ENCODE data around the gene BCL6.
"Not testable (repeated sequence)": the region's sequence is repeated elsewhere in the genome, so short reads cannot be mapped to it uniquely, and the experiment has no call there.

The BCL6 gene

DNA sequence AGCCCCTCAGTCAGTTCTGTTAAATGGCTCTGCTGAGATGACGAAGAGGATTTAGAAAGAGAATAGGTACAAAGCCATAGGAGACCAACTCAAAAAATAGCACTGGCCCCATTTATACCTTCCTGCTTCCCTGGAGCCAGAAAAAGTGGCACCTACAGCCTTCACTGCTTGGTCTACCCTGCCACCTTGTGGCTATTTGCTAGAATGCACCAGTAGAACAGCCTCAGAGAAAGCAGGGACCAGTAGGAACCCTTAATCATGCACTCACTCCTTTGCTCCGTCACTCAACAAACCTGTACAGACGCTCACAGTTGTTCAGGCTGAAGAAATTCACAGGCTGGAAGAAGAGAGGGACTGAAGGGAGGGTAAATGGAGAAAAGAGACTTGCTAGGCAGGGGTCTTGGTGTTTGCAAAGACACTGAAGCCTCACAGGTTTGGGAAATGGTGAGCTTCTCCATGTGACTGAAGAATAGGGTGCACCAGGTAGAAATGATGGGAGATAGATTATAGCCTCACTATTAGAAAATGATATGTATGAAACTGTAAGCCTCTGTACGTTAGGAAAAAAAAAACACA lies 30.8 kb downstream of the BCL6 start:
- peak; percentile 72 for DNase-seq (ENCODE audit: low spot score)

DNA sequence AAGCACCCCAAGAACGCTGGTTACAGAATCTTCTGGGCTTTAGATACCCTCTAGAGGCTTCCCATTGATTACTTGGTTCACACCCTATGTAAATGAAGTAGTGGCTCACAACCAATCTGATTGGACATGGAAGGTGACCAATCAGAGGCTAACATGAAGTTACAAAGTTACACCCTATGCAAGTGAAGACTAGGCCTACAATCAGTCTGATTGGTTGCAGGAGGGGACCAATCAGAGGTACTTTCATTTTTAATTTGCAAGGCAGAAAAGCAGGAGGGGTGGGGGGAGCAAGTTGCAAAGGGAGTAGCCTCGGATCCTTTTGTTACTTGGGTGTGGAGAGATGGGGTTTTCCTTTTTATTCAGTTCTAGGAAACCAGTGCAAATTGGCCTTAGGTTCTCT lies 31.8 kb downstream of the BCL6 start:
- DNase-seq (ENCODE audit: low spot score), result peak; percentile 44

DNA sequence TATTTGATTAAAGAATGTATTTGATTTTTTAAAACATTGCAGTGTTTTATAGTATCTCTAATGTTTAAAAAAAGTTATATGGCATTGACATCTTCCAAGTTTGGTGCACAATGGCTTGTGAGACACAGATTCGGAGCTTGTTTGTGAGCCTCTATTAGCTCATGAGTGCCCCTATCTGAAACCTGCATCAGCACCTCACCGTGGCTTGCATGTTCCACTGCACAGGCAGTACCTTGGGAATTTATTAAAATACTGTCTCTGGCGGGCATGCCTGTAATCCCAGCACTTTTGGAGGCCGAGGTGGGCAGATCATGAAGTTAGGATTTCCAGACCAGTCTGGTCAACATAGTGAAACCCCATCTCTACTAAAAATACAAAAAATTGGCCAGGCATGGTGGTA lies 36.1 kb downstream of the BCL6 start:
- peak; percentile 19 for DNase-seq (ENCODE audit: low spot score)

DNA sequence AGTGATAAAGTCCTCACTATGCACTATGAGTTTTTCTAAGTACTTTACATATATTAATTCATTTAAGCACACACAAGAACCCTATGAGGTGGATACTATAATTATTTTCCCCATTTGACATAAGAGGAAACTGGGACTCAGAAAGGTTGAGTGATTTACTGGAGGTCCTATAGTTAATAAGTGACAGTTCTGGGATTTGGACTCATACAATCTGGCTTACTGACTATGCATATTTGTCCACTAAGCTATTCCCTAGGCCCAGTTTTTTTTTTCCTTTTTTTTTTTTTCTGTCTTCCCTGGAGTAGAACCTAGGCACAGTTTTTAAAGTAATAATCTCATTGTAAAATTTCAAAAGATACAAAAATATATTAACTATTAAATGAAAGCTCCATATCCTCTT lies 36.6 kb downstream of the BCL6 start:
- no peak for DNase-seq (ENCODE audit: low spot score)

DNA sequence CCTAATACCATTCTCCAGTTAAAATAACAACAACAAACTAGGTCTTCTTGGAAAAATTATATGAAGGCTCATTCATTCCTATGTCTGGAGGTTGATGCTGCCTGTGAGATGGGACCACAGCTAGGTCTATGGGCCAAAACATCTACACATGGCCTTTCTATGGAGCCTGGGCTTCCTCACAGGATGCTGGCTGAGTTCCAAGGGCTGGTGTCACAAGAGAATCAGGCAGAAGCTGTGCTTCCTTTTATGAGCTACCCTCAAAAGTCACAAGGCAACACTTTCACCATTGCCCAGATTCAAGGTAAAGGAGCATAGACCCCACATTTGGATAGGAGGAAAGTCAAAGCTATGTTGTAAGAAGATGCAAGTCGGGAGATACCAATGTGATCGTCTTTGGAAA lies 38.3 kb downstream of the BCL6 start:
- no peak for DNase-seq (ENCODE audit: low spot score)

DNA sequence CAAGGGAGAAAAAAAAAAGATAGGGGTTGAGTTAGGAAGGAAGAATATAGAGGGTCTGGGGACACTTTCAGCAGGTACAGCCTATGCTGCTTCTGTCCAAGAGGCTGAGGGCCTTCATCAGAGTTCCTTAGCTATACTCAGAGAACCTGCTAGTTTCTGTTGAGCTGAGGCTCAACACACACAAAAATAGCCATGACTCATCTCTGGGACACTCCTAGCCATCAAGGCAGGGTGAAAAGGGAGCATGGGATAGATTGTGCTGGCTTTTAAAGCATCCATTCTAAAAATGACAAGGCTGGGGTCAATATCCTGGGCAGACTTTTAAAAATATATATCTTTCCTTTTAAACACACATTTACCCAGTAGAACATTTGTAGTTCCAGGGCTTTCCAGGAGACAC lies 40.1 kb downstream of the BCL6 start:
- no peak for DNase-seq (ENCODE audit: low spot score)

DNA sequence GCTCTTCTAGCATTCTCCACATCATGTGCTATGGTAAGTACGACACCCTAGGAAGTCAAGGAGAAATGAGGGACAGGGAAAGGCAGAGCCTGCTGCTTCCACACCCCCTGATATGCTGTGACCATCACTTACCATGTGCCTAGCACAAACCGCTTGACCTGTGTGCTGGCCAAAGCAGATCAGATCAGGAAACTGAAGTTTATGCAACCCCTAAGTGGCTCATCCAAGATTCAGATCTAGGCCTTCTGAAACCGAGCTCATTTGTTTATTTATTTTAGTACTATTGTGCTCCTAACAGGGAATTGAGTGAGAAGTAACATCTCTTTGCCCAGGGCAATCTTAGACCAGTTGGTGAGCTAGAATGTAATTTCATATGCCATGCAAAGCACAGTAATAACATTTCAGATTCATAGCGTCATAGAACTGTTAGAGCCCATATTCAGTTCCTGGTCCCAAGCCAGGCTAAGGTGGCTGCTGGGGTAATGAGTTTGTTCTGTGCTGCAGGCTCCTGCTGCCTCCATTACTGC lies 42.7 kb downstream of the BCL6 start, which contains the start of gene RTP2:
TSS of gene RTP2 (minus strand) at position 51 of the 527 bp plus-strand sequence. CDS start 429 bp downstream, outside the sequence.
- no peak for DNase-seq (ENCODE audit: low spot score)

DNA sequence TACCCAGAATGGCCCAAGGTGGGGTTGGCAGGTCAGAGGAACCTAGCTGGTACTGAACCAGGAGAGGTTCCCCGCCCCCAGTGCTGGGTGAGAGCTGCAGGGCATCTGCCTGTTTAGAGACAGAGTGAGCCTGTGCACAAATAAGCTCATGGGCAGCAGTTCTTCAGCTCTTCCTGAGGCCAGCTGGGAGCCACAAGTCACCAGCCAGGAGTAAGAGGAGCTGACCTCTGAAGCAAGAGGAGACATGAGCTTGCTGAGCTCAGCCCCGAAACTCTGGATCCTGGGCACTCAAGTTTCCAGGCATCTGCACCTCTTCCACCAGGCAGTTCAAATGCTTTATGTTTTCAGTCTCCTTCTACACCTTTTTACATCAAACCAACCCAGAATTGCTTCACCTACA lies 45.0 kb downstream of the BCL6 start:
- DNase-seq (ENCODE audit: low spot score), result no peak

DNA sequence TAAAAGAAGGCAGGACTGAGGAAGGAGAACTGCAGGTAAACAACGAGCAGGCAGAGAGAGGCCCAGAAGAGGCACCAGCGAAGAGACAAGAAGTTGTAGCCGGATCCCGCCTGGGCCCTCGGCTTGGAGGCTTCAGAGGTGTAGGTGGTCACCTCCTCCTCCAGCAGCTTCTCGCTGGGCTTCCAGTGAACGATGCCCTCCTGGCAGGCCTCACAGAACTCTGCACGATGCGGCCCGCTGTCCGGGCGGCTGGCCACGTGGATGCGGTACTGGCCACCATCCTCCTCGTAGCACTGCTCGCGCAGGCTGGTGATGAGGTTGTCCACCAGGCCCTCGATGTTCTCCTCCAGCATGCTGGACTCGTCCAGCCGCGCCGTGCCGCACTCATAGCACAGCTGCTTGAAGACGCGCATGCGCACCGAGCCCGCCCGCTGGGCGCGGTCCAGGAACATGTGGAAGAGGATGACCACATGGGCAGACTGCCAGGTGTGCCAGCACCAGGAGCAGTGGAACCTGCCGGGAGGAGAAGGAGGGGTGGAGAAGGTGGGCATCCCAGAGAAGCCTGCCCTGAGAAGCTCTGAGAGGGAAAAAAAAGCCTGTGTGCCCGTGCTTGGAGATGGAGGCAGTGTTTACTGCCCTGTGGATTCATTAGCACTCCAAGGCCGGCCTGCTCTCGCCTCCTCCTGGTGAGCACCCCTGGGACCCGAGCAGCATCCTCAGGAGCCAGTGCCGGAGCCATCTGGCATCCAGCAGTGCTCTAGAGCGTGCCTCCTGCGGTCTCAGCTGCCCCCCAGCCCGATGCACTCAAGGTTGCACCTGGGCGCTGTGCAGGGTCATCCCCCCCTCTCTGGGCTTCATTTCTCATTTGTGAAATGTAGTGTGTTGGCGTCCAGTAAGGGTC lies 46.5 kb downstream of the BCL6 start:
- DNase-seq (ENCODE audit: low spot score), result no peak

DNA sequence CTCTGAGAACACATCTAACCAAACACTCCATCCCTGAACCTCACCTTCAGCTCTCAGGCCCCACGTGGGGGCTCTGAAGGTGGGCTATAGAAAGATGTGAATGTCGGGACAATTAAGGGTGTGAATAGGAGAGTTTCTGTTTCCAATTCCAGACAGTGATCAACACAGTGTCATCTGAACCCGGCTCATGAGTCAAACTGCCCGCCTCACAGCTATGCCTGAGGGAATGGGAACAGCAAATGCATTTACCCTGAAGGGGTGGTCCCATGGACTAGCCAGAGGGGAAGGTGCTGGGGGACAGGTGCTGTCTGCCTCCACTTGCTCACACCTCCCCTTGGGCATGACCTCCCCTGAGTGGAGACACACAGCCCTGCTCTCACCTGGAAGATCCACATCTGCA lies 49.2 kb downstream of the BCL6 start:
- no peak for DNase-seq (ENCODE audit: low spot score)

DNA sequence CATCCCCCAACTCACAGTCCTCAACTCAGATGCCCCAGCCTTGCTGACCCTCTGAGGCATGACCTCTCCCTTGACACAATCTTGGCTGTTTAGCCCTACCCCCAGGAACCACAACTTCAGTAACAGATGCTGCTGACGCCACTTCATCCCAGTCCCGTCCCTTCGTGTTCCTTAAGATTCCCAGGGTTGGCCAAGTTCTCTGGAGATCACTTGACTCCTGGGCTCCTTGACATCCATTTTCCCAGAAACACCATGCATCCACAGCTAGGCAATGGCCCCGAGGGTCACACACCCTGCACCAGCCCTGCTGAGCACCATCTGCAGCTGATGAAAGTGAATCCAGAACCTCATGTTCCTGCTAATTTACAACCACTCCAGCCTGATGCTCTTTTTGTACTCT lies 49.8 kb downstream of the BCL6 start:
- no peak for DNase-seq (ENCODE audit: low spot score)

DNA sequence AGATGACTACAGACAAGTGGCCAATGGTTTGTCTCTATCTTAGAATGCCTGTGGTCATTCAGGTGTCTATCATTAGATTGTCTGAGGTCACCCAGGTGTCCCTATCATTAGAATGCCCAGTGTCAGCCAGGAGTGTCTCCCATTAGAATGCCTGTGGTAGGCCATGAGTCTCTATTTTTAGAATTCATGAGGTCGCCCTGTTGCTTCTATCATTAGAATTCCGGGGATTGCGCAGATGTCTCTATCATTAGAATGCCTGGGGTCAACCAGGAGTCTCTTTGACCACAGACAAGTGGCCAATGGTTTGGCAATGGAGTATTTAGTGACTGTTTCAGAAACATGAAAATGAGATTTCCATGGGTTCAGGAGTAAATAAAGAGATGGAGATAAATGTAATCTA lies 50.5 kb downstream of the BCL6 start:
- DNase-seq (ENCODE audit: low spot score), result no peak

DNA sequence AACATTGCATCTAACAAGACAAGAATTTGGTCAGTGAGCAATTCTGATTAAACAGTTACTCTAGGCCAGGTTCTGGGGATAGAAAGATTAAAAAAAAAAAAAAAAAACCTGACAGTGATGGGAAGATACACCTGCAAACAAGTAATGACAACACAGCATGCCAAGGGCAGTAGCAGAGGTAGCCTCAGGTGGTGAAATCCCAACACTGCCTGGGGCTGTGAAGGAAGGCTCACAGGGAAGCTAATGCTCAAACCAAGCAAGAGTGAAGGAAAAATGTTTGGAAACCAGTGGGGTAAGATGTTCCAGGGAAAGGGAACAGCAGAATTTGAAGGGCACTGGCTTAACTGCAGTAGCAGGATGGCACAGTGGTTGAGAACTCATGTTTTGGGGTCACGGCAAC lies 51.8 kb downstream of the BCL6 start:
- DNase-seq (ENCODE audit: low spot score), result no peak

DNA sequence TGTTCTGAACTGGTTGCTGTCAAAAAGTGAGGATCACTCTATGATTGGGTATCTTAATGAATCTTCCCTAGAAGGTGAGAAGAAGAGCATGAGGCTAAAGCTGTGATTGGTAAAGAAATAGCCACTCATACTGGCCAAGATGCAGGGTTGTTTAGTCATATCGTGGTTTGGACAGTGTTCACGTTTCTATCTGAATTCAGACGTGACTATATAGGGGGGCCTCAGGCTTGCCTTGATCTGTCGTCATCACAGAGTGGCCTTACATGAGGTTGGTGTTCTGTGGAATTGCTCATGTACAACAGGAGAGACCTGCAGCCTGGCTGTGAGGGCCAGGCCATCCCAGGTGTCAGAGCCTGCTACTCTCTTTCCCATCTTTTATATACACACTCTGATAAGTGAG lies 55.3 kb downstream of the BCL6 start:
- peak; percentile 46 for DNase-seq (ENCODE audit: low spot score)

DNA sequence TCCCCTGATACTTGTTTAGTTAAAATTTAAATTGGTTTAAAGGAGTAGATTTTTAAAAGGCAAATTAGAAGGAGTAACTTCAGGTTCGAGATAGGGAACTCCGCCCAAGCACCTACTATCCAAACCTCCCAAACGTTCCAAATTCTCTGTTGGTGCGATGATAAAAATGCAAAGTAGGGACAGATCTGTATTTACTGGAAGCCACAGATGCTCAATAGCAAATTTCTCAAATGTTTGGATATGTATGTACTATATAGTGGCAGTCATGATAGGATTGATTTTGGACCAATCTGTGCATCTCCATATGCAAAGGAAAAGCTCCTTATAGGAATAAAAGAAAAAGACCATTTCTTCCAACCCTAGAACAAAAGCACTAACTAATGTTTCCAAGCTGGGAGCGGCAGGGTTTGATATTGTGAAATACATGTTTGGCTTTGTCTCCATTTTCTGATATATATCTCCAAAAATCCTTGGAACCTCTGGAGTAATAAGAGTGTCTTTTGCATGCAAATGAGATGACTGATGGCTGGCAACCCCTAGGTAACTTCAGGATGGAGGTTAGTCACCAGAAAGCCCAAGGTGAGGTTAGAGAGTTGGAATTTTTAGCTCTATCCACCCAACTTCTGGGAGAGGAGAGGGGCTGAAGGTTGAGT lies 58.5 kb downstream of the BCL6 start:
- DNase-seq (ENCODE audit: low spot score), result no peak

DNA sequence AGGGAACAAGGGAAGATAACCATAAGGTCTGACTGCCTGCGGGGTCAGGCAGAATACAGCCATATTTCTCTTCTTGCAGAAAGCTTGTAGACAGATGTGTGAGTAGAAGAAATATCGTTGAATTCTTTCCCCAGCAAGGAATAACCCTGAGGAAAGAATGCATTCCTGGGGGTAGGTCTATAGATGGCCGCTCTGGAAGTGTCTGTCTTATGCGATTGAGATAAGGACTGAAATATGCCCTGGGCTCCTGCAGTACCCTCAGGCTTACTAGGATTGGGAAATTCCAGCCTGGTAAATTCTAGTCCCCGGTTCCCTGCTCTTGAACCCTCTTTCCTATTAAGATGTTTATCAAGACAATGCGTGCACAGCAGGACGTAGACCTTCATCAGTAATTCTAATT lies 59.3 kb downstream of the BCL6 start:
- no peak for DNase-seq (ENCODE audit: low spot score)

DNA sequence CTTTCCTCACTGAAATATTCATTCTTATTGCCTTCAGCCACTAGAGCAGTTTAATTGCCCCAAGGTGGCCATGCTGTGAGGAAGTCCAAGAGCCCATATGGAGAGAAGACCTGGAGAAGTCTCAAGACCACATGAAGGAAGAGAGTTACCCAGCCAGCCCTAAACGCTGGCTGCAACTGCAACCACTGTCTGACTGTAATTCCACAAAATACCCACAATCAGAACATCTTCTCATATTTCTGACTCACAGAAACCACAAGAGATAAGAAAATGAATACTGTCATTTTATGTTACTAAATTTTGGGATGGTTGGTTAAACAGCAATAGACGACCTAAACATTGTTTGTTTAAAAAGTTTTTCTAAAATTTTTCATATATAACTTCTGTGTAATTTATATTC lies 60.4 kb downstream of the BCL6 start:
- DNase-seq (ENCODE audit: low spot score), result no peak

DNA sequence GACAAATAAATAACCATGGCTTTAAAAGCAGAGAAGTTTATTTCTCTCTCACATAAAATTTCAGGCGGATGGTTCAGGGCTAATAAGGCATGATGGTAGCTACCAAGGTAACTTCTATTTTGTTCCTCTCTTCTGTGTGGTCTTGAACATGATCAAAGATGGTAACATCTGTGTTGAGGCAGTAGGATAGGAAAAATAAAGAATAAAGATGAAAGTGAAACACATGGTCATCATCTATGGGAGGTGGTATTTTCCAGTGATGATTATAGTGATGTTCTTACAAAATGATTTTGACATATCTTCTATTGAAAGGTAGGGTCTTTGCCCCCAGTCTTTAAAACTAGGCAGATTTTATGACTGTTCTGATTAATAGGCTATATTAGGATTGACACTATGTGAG lies 60.8 kb downstream of the BCL6 start:
- no peak for DNase-seq (ENCODE audit: low spot score)

DNA sequence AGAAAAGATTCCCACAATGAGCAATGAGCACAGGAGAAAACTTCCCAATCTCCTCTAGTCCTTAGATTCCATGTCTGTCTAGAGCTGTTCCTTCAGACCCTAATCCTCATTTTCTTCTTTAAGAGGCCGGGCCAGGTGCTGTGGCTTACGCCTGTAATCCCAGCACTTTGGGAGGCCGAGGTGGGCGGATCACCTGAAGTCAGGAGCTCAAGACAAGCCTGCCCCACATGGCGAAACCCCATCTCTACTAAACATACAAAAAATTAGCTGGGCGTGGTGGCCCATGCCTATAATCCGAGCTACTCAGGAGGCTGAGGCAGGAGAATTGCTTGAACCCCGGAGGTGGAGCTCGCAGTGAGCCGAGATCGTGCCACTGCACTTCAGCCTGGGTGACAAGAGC lies 63.5 kb downstream of the BCL6 start:
- DNase-seq (ENCODE audit: low spot score), result not testable (repeated sequence)

DNA sequence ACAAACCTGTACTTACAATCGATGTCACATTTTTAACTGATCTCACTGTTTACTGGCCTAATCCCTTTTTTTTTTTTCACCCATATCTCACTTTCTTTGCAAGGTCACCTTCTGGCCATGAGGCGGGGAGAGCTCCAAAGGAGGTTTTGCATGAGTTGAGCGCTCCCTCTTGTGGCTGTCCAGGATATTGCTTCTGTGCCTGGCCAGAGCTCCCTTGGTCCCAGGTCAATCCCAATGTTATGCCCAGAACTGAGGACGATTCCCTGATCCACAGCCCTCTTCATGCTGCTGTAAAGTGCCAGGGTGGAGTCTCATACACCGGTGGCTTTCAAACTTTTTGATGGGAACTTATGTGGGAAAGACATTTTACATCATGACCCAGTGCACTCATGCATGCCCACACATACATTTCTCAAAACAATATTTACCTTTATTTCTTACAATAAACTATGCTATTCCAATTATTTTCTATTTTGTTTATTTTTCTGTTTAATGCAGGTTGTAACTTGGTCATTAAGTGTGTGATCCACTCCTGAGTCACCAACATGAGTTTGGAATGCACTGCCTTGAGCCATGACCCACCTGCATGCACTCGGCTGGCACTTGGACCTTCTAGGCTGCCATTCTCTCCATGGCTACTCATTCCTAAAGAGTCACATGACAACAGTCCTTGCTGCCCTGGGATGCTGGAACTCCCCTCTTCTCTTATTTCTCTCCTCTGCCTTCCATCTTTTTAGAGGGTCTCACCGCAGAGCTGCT lies 65.5 kb downstream of the BCL6 start:
- peak; percentile 76 for DNase-seq (ENCODE audit: low spot score)

DNA sequence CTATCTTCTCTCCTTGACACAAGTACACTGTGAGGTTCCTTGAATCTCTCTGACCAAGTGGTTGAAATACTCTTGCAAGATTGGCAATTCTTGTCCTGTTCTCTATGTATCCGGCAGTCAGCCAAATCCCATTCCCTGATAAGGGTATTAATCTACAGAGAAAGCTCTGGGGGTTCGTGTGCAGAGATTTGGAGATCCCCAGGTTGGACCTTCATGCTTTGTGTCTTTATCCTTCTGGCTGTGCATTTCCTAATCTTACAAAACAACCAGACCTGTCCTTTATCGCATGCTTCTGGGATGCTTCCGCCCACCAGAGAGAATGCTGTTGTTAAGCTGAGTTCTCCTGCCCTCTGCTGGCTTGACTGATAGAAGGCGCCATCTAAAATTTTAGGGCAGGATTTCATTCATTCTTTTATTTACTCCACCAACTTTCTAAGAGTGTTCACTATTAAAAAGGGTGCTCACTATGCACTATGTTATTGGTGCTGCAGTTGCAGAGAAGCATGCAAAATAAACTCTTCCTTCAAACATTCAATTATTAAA lies 66.5 kb downstream of the BCL6 start:
- peak; percentile 53 for DNase-seq (ENCODE audit: low spot score)

DNA sequence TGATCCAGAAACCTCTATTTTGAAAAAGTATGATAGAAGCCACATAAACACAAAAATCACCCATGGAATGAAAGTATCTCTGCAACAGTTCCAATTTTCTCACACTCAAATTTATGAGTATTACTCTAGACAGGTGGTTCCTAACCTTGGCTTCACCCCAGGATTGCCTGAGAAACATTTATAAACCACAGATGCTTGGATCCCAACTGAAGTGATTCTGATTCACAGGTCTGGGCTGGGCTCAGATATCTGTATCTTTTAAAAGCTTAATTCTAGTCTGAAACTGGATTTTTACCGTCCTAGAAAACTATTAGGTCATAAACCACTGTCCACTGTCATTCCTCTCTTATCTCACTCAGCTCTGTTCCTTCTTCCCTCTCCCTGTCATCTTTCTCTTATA lies 67.7 kb downstream of the BCL6 start:
- DNase-seq (ENCODE audit: low spot score), result no peak

Data from RKO (cell line).